OCI-LY3 (cell line): Measurements from ENCODE around the gene MZB1.
"Not testable (repeated sequence)": the region's sequence is repeated elsewhere in the genome, so short reads cannot be mapped to it uniquely, and the experiment has no call there.

Experiments
- EZH2phosphoT487 ChIP-seq: fragments of 200-600 bp; shearing (Covaris generic); IDR thresholded peaks from 2 replicates; pipeline ENCODE4 v1.6.1; 2018; ENCODE audit warnings: antibody characterized with exemption, mixed run types, low read depth
- TF ChIP-seq, protein P1 (sequence below): fragments of 200-600, 300-600 bp; sonication (generic); IDR thresholded peaks from 2 replicates; pipeline ENCODE4 v1.5.1; 2014; ENCODE audit warnings: antibody characterized with exemption, low read length, low read depth

DNA sequence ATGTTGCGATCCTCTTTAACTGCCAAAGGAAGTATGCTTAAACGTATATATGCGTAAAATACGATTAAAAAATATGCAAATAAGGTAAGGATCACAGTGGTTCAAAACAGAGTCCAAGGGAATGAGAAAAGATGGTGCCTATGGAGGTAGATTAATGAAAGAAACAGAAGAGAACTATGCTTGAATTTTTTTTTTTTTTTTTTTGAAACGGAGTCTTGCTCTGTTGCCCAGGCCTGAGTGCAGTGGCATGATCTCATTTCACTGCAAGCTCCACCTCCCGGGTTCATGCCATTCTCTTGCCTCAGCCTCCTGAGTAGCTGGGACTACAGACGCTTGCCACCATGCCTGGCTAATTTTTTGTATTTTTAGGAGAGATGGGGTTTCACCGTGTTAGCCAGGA, 44.3 kb downstream of the MZB1 start:
- TF ChIP-seq, protein P1, sequence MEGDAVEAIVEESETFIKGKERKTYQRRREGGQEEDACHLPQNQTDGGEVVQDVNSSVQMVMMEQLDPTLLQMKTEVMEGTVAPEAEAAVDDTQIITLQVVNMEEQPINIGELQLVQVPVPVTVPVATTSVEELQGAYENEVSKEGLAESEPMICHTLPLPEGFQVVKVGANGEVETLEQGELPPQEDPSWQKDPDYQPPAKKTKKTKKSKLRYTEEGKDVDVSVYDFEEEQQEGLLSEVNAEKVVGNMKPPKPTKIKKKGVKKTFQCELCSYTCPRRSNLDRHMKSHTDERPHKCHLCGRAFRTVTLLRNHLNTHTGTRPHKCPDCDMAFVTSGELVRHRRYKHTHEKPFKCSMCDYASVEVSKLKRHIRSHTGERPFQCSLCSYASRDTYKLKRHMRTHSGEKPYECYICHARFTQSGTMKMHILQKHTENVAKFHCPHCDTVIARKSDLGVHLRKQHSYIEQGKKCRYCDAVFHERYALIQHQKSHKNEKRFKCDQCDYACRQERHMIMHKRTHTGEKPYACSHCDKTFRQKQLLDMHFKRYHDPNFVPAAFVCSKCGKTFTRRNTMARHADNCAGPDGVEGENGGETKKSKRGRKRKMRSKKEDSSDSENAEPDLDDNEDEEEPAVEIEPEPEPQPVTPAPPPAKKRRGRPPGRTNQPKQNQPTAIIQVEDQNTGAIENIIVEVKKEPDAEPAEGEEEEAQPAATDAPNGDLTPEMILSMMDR, result not testable (repeated sequence)
- TF ChIP-seq EZH2phosphoT487, result not testable (repeated sequence)
